Progenitor cell of endocrine pancreas (in vitro differentiated cells): Measurements from ENCODE around the gene GRB10. TPM values are rescaled to one million over a fixed set of nuclear protein-coding genes. Genes with fewer than 3 reads are reported as not detected.

ENCODE experiments used
- DNase-seq: peaks from one replicate; pipeline ENCODE4 v3.0.0; 2021; ENCODE audit warnings: low spot score; ENCODE audit not compliant: unreplicated experiment
- H3K27ac Mint-ChIP-seq: 2 replicates; pipeline ENCODE4 v1.8.0; 2021; ENCODE audit warnings: mild to moderate bottlenecking, moderate library complexity, mixed read lengths
- H3K27me3 Mint-ChIP-seq: 2 replicates; pipeline ENCODE4 v1.8.0; 2021; ENCODE audit warnings: mixed read lengths
- H3K36me3 Mint-ChIP-seq: 2 replicates; pipeline ENCODE4 v1.8.0; 2022; ENCODE audit warnings: mixed read lengths; ENCODE audit not compliant: insufficient read depth
- H3K4me1 Mint-ChIP-seq: 2 replicates; pipeline ENCODE4 v1.8.0; 2021; ENCODE audit warnings: low read depth, mixed read lengths
- H3K4me3 Mint-ChIP-seq: 2 replicates; pipeline ENCODE4 v1.8.0; 2021; ENCODE audit warnings: low read depth, mild to moderate bottlenecking, moderate library complexity, mixed read lengths
- H3K9me3 Mint-ChIP-seq: 2 replicates; pipeline ENCODE4 v1.8.0; 2021; ENCODE audit warnings: low read depth, mixed read lengths
- CTCF ChIP-seq: fragments of 200-600 bp; sonication (generic); IDR thresholded peaks from one replicate; pipeline ENCODE4 v1.5.0; 2021; ENCODE audit warnings: antibody characterized with exemption, mild to moderate bottlenecking; ENCODE audit not compliant: unreplicated experiment
- total RNA-seq: library from RNA; stranded (reverse); gene quantifications from 2 replicates; pipeline ENCODE4 v1.2.1, GENCODE V29; 2021

The GRB10 gene
- total RNA-seq, 1 donor from 2014 or later = 58.4 TPM

GRCh38 chr7:50718311-50718710, 64.4 kb downstream of the GRB10 start:
- DNase-seq = no peak
- Mint-ChIP-seq H3K9me3 (no peaks in the 10 kb centered on the region), H3K4me3 (no peak overlapping the region), H3K36me3 (peaks cover 4% of the 10 kb centered on the region), H3K4me1 (peaks cover 32% of the 10 kb centered on the region), H3K27me3 (peaks cover 67% of the 10 kb centered on the region), H3K27ac (no peak overlapping the region)
- TF ChIP-seq CTCF = no peak

GRCh38 chr7:50717181-50717580, 65.5 kb downstream of the GRB10 start:
- H3K9me3 Mint-ChIP-seq = no peaks in the 10 kb centered on the region
- H3K27ac Mint-ChIP-seq = no peak overlapping the region
- no peak for TF ChIP-seq CTCF
- no peak overlapping the region for H3K4me3 Mint-ChIP-seq
- H3K36me3 Mint-ChIP-seq = peaks cover 4% of the 10 kb centered on the region
- H3K4me1 Mint-ChIP-seq = peaks cover 34% of the 10 kb centered on the region
- H3K27me3 Mint-ChIP-seq = peaks cover 70% of the 10 kb centered on the region
- no peak for DNase-seq

- Mint-ChIP-seq H3K9me3 (no peaks in the 10 kb centered on the region), H3K4me3 (no peak overlapping the region), H3K27me3 (peaks cover 62% of the 10 kb centered on the region), H3K4me1 (peaks cover 24% of the 10 kb centered on the region), H3K27ac (no peak overlapping the region), H3K36me3 (peaks cover 4% of the 10 kb centered on the region)
- no peak for DNase-seq
- no peak for TF ChIP-seq CTCF
Observed at GRCh38 chr7:50714857-50715256, 67.8 kb downstream of the GRB10 start.

GRCh38 chr7:50713123-50713965, 69.4 kb downstream of the GRB10 start:
- H3K27me3 Mint-ChIP-seq = peaks cover 64% of the 10 kb centered on the region
- H3K9me3 Mint-ChIP-seq = no peaks in the 10 kb centered on the region
- no peak overlapping the region for H3K27ac Mint-ChIP-seq
- H3K4me1 Mint-ChIP-seq = peaks cover 13% of the 10 kb centered on the region
- peaks cover 6% of the 10 kb centered on the region for H3K36me3 Mint-ChIP-seq
- TF ChIP-seq CTCF = no peak
- no peak for DNase-seq
- H3K4me3 Mint-ChIP-seq = no peak overlapping the region

GRCh38 chr7:50712252-50713122, 70.2 kb downstream of the GRB10 start:
- Mint-ChIP-seq H3K4me1 (peaks cover 11% of the 10 kb centered on the region), H3K27me3 (peaks cover 58% of the 10 kb centered on the region), H3K4me3 (no peak overlapping the region), H3K9me3 (no peaks in the 10 kb centered on the region), H3K27ac (no peak overlapping the region), H3K36me3 (peaks cover 5% of the 10 kb centered on the region)
- no peak for TF ChIP-seq CTCF
- DNase-seq = no peak
